Fibroblast of pulmonary artery (primary cell): ENCODE data around the gene R3HDM2.
A peak's percentile ranks its signal among the peaks of the same experiment; 100 is the strongest.

Source experiments
- DNase-seq: peaks from one replicate; pipeline ENCODE4 v3.0.0-alpha.2; 2010; ENCODE audit warnings: low read depth
- H3K4me3 ChIP-seq: replicated peaks from 2 replicates; pipeline ENCODE4 v1.5.1; 2011; ENCODE audit warnings: low read depth, mild to moderate bottlenecking, control low read depth, low read length, moderate library complexity
- CTCF ChIP-seq: IDR thresholded peaks from 2 replicates; pipeline ENCODE4 v1.5.1; 2011; ENCODE audit warnings: mild to moderate bottlenecking, control low read depth, low read length, inconsistent platforms; ENCODE audit errors: missing control alignments

Gene R3HDM2

GRCh38 chr12:57240066-57240921 lies 190.5 kb downstream of the R3HDM2 start:
- peak overlapping the region; percentile 61 for H3K4me3 ChIP-seq
- no peak for TF ChIP-seq CTCF
- peak; percentile 35 for DNase-seq

GRCh38 chr12:57239587-57240065 lies 191.2 kb downstream of the R3HDM2 start:
- no peak for DNase-seq
- no peak for TF ChIP-seq CTCF
- H3K4me3 ChIP-seq = peak overlapping the region; percentile 61

- peak; percentile 87 for DNase-seq
- TF ChIP-seq CTCF = no peak
- peak overlapping the region; percentile 61 for H3K4me3 ChIP-seq
Measured at GRCh38 chr12:57238854-57239554, 191.8 kb downstream of the R3HDM2 start.

- no peak for TF ChIP-seq CTCF
- peak overlapping the region; percentile 18 for H3K4me3 ChIP-seq
- no peak for DNase-seq
Measured at GRCh38 chr12:57237932-57238853, 192.7 kb downstream of the R3HDM2 start.

GRCh38 chr12:57237596-57237931 lies 193.3 kb downstream of the R3HDM2 start:
- no peak overlapping the region for H3K4me3 ChIP-seq
- TF ChIP-seq CTCF = no peak
- no peak for DNase-seq

GRCh38 chr12:57236925-57237595 lies 193.8 kb downstream of the R3HDM2 start:
- no peak for DNase-seq
- no peak for TF ChIP-seq CTCF
- no peak overlapping the region for H3K4me3 ChIP-seq
